Activated naive CD4-positive, alpha-beta T cell treated with anti-CD3 and anti-CD28 coated beads, Interleukin-2, amount 10 ng/mL, durations not matched to agents 7 days and 5 days (primary cell): ENCODE measurements around the gene USP11.

Experiments used
- CTCF ChIA-PET: fragments of 350-600 bp; sonication (Branson Sonifier 250); formaldehyde crosslinking; loops from one replicate; lab custom pipeline; 2021; ENCODE audit warnings: antibody characterized with exemption; lab: Charles Lee
- DNase-seq: peaks from one replicate; pipeline ENCODE4 v3.0.0-alpha.2; 2020
- H3K27ac Mint-ChIP-seq: one replicate; pipeline ENCODE4 v1.8.0; 2021; ENCODE audit warnings: mild to moderate bottlenecking, moderate library complexity, mixed read lengths
- H3K27me3 Mint-ChIP-seq: one replicate; pipeline ENCODE4 v1.8.0; 2021; ENCODE audit warnings: mild to moderate bottlenecking, mixed read lengths
- H3K36me3 Mint-ChIP-seq: one replicate; pipeline ENCODE4 v1.8.0; 2021; ENCODE audit warnings: mixed read lengths
- H3K4me1 Mint-ChIP-seq: one replicate; pipeline ENCODE4 v1.8.0; 2021; ENCODE audit warnings: mixed read lengths
- H3K4me3 Mint-ChIP-seq: one replicate; pipeline ENCODE4 v1.8.0; 2021; ENCODE audit warnings: mild to moderate bottlenecking, moderate library complexity, mixed read lengths
- H3K9me3 Mint-ChIP-seq: one replicate; pipeline ENCODE4 v1.8.0; 2021; ENCODE audit warnings: mixed read lengths

USP11 gene

DNA sequence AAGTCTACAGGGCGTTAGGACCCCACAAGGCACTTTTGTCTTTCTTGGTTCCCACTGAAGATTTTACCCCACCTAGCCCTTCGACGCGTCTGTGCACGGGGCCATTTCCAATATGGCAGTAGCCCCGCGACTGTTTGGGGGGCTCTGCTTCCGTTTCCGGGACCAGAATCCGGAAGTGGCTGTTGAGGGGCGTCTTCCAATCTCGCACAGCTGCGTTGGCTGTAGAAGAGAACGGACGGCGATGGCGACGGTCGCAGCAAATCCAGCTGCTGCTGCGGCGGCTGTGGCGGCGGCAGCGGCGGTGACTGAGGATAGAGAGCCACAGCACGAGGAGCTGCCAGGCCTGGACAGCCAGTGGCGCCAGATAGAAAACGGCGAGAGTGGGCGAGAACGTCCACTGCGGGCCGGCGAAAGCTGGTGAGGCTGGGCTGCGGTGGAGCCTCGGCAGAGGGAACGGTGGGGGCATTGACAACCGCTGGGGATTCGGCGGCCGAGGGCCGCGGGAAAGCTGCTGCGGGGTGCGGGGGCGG, at the start of gene USP11:
TSS of gene USP11 (plus strand) at position 207 of the 530 bp plus-strand sequence. CDS start at position 242, 35 bp downstream.
- H3K27me3 Mint-ChIP-seq: no peaks in the 10 kb centered on the region

DNA sequence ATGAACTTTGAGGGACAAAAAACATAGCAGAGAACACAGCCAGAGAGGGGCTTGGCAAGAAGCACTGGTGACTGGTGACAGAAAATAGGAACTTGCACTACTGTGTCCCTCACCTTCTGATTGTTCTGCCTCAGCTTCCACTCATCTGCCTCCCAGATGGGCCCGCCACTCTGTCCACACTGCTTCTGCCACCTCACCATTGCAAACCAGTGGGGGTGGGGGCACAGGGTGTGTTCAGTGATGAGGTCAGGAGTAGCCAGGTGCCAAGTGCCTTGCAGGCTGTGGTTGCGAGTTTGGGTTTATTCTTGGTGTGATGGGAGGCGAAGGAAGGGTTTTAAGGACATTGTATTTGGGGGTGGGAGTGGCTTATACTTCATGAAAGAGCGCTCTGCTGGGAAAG, 48.3 kb upstream of the USP11 start:
- H3K9me3 Mint-ChIP-seq: no peaks in the 10 kb centered on the region
- no peaks in the 10 kb centered on the region for H3K27me3 Mint-ChIP-seq
- CTCF ChIA-PET: no interaction called here
- H3K4me3 Mint-ChIP-seq: no peak overlapping the region
- peaks cover 23% of the 10 kb centered on the region for H3K36me3 Mint-ChIP-seq
- DNase-seq: no peak
- H3K4me1 Mint-ChIP-seq: peaks cover 2% of the 10 kb centered on the region
- no peak overlapping the region for H3K27ac Mint-ChIP-seq

More for the DNA sequence above, at the start of gene USP11:
- peaks cover 27% of the 10 kb centered on the region for H3K36me3 Mint-ChIP-seq
- H3K9me3 Mint-ChIP-seq: no peaks in the 10 kb centered on the region
- peak; percentile 64 for DNase-seq
- peaks cover 27% of the 10 kb centered on the region for H3K4me1 Mint-ChIP-seq
- peak within 1 kb of the TSS; percentile 98 for H3K27ac Mint-ChIP-seq
- CTCF ChIA-PET: interaction anchor here (1.0 kb wide), 1 partner anchor 14 kb away, joined by 3 read pairs; no protein-coding TSS in a partner anchor
- peak within 1 kb of the TSS; percentile 88 for H3K4me3 Mint-ChIP-seq

DNA sequence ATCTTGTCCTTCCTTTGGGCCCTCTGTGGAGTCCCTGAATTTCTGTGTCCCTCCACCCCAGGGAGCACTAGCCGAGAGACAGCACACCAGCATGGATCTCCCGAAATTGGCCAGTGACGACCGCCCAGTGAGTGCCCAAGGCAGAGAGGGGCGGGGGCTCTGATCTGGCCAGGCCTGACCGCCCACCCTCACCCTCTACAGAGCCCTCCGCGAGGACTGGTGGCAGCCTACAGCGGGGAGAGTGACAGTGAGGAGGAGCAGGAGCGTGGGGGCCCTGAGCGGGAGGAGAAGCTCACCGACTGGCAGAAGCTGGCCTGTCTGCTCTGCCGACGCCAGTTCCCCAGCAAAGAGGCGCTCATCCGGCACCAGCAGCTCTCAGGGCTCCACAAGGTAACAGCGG, 47.6 kb upstream of the USP11 start:
- H3K27me3 Mint-ChIP-seq: no peaks in the 10 kb centered on the region
- H3K4me3 Mint-ChIP-seq: no peak overlapping the region
- peaks cover 2% of the 10 kb centered on the region for H3K4me1 Mint-ChIP-seq
- H3K9me3 Mint-ChIP-seq: no peaks in the 10 kb centered on the region
- no peak overlapping the region for H3K27ac Mint-ChIP-seq
- no peak for DNase-seq
- peaks cover 21% of the 10 kb centered on the region for H3K36me3 Mint-ChIP-seq
- CTCF ChIA-PET: no interaction called here

DNA sequence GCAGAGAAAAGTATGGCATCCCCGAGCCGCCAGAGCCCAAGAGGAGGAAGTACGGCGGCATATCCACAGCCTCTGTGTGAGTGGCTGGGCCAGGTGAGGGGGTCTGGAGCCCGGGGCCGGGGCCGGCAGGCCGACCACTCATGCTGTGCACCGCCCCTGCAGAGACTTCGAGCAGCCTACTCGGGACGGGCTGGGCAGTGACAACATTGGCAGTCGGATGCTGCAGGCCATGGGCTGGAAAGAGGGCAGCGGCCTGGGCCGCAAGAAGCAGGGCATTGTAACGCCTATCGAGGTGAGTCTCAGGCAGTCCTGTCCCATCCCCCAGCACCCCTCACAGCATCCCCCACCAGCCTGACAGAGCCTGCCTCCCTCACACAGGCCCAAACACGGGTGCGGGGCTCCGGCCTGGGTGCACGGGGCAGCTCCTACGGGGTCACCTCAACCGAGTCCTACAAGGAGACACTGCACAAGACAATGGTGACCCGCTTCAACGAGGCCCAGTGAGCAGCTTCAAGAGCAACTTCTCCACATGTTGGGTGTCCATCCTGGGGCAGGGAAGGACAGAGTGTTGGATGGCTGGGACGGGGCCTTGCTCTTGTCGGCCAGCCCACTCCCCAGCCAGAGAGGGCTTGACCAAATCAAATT, 46.6 kb upstream of the USP11 start:
- no peak overlapping the region for H3K4me3 Mint-ChIP-seq
- H3K27me3 Mint-ChIP-seq: no peaks in the 10 kb centered on the region
- H3K4me1 Mint-ChIP-seq: peaks cover 8% of the 10 kb centered on the region
- no peaks in the 10 kb centered on the region for H3K9me3 Mint-ChIP-seq
- peaks cover 18% of the 10 kb centered on the region for H3K36me3 Mint-ChIP-seq
- no peak overlapping the region for H3K27ac Mint-ChIP-seq
- no peak for DNase-seq
- CTCF ChIA-PET: no interaction called here

DNA sequence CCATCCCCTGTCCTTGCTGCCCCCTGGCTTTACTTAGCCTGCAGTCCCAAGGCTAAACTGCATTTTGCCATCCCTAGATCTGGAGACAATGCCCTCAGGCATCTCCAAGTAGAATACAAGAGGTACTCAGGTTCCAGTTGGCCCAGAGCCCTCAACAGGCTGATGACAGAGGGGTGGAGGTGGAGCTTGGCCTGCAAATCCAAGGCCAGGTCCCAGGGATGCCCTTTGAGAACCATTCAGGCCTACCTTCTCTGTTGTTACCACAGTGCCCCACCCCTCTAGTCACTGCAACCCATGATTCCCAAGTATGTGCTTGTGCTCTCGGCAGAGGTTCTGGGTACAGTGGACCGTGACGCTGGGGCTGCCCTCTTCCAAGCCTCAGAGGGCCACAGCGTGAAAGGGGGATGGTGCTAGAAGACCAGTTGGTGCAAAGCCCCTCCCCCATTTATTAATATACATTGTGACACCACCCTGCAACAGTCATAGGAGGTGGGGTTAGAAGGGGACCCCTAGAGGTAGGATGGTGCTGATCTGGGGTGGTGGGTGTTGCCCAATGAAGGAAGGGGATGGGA, 45.6 kb upstream of the USP11 start:
- DNase-seq: no peak
- Mint-ChIP-seq H3K27ac (peak overlapping the region; percentile 24), H3K4me3 (no peak overlapping the region), H3K9me3 (no peaks in the 10 kb centered on the region), H3K4me1 (peaks cover 11% of the 10 kb centered on the region), H3K36me3 (peaks cover 18% of the 10 kb centered on the region), H3K27me3 (no peaks in the 10 kb centered on the region)
- CTCF ChIA-PET: no interaction called here

DNA sequence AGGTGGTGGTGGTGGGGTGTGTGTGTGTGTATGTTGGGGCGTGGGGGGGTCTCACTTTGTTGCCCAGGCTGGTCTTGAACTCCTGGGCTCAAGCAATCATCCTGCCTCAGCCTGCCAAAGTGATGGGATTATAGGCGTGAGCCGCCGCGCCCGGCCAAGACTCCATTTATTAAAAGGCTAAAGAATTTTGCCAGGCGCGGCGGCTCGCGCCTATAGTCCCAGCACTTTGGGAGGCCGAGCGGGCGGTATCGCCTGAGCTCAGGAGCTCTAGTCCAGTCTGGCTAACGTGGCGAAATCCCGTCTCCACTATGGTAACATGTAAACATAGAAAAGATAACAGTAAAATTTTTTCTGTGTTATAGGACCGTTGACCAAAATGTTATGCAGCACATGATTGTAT, 42.9 kb upstream of the USP11 start:
- CTCF ChIA-PET: no interaction called here
- Mint-ChIP-seq H3K4me1 (peaks cover 27% of the 10 kb centered on the region), H3K4me3 (no peak overlapping the region), H3K9me3 (no peaks in the 10 kb centered on the region), H3K27ac (no peak overlapping the region), H3K36me3 (peaks cover 17% of the 10 kb centered on the region), H3K27me3 (no peaks in the 10 kb centered on the region)
- no peak for DNase-seq

DNA sequence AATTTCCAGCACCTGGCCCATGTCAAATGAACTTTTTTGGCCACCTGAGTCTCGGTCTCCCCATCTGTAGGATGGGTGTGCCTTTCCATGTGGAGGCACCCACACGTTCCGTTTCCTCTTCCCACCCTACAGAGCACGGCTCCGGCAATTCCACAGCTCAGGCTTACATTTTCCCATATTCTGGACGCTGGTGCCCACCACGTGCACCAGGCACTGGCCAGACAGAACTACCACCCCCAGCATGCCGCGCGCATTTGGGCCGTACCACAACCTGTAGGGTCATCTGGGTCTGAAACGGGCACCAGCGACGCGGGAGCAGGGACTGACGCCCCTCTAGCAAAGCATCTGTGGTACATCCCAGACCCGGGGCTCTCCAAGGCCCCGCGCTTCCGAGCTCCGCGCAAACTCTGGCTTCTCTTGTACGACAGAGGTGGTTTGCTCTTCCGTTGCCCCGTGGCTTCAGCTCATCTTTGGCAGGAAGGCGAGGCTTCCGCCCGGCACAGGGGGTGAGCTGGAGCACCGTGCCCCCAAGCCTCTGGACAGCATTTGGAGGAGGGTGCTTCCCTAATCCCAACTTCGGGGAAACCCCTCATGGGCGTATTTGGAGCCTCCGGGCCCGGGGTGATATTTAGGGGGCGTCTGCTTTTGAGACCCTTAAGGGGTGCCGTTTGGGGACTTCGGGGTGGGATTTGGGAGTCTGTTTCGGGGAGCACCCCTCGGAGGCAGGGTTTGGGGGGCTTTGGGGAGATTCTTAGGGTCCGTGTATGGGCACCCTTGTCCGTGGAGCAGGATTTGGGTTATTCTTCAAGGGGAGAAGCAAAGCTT, 42.2 kb upstream of the USP11 start:
- Mint-ChIP-seq H3K9me3 (no peaks in the 10 kb centered on the region), H3K27ac (peak overlapping the region; percentile 94), H3K36me3 (peaks cover 15% of the 10 kb centered on the region), H3K4me1 (peaks cover 34% of the 10 kb centered on the region), H3K4me3 (peak overlapping the region; percentile 90), H3K27me3 (no peaks in the 10 kb centered on the region)
- peak; percentile 89 for DNase-seq
- CTCF ChIA-PET: interaction anchor here (0.6 to 3.4 kb wide), 2 partner anchors 50 to 193 kb away, joined by 5 to 17 read pairs; no protein-coding TSS in a partner anchor

DNA sequence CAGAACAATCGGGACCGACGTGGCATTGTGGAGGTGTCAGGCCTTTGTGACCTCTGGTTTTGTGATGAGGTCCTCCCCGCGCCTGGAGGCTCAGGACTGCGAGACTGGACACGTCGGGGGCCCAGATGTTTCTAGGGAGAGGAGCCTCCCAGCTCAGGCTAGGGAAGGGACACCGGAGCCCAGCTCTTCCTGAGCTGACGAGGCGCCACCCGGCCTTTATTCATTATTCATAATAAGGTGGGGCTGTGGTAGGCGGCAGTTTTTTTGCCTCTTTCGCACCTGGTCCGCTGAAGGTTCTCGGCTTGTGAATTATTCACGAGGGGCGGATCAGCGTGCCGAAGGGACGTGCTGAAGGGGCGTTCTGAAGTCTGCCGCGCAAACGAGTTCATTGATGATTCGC, 41.5 kb upstream of the USP11 start:
- Mint-ChIP-seq H3K27ac (peak overlapping the region; percentile 94), H3K27me3 (no peaks in the 10 kb centered on the region), H3K4me1 (peaks cover 40% of the 10 kb centered on the region), H3K36me3 (peaks cover 19% of the 10 kb centered on the region), H3K9me3 (no peaks in the 10 kb centered on the region), H3K4me3 (peak overlapping the region; percentile 90)
- peak; percentile 65 for DNase-seq
- CTCF ChIA-PET: interaction anchor here (3.4 kb wide), 1 partner anchor 193 kb away, joined by 17 read pairs; no protein-coding TSS in a partner anchor

DNA sequence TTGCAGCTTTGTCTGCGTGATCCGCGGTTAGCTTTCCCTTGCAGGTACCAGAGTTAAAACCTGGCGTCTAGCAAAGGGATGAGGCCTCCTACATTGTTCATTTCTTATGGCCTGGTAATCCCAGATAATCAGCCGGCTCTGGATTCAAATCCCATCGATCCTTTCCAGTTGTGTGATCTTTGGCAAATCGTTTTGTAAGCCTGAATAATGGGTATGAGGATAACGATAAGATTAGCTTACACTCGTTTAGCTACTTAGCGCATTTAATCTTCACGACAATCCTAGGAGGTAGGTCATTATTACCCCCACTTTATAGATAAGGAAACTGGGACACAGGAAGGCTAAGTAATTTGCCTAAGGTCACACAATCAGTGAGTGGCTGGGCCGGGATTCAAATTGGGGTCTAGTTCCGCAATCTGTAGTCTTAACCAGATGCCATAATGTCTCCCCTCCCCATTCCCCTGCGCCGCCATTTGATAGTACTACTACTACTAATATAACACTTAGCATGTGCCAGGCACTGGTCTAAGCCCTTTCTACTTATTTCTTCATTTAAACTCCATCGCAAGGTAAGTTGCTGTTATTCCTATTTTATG, 40.9 kb upstream of the USP11 start:
- Mint-ChIP-seq H3K4me3 (peak overlapping the region; percentile 90), H3K27ac (peak overlapping the region; percentile 94), H3K36me3 (peaks cover 20% of the 10 kb centered on the region), H3K27me3 (no peaks in the 10 kb centered on the region), H3K4me1 (peaks cover 46% of the 10 kb centered on the region), H3K9me3 (no peaks in the 10 kb centered on the region)
- DNase-seq: no peak
- CTCF ChIA-PET: interaction anchor here (1.5 to 3.4 kb wide), 2 partner anchors 192 to 330 kb away, joined by 3 to 17 read pairs; no protein-coding TSS in a partner anchor

DNA sequence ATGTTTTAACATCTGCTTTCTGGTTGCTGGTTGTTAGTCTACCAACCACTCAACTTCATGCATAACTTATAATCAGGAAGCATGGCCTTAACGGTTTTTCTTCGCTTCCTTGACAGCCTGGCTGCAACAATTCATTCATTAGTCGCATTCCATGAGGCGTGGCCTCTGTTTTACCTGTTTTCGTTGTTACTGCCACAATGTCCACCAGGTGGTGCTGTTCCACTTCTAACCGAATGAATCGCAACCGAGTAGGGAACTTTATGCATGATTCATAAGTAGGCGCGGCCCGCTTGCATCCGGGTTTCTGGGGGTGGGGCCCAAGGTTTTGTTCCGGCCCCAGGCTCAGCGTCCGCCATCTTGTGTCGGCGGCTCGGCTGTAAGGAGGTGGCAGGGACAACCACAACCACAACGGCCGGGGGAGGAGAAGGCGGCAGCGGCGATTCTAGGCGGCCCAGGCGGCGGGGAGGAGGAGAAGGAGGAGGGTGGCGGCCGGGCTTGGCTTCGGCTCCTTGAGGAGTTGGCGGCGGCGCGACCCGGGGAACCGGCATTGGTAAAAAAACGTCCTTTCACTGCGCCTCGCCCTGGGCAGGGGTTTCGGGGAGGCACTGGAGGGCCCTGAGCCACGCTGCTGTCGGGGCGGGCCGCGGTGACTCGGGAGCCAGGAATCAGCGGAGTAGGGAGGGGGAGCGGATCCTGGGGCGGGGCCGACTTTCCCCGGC, 39.2 kb upstream of the USP11 start, which contains the start of gene UBA1:
TSS of gene UBA1 (plus strand) at position 355 of the 719 bp plus-strand sequence. CDS start 4,974 bp downstream, outside the sequence.
- Mint-ChIP-seq H3K27me3 (no peaks in the 10 kb centered on the region), H3K27ac (peak within 1 kb of the TSS; percentile 98), H3K4me3 (peak within 1 kb of the TSS; percentile 97), H3K9me3 (no peaks in the 10 kb centered on the region), H3K4me1 (peaks cover 57% of the 10 kb centered on the region), H3K36me3 (peaks cover 24% of the 10 kb centered on the region)
- peak; percentile 94 for DNase-seq
- CTCF ChIA-PET: interaction anchor here (1.0 to 3.4 kb wide), 4 partner anchors 188 to 329 kb away, joined by 3 to 17 read pairs (median 4); no protein-coding TSS in a partner anchor

DNA sequence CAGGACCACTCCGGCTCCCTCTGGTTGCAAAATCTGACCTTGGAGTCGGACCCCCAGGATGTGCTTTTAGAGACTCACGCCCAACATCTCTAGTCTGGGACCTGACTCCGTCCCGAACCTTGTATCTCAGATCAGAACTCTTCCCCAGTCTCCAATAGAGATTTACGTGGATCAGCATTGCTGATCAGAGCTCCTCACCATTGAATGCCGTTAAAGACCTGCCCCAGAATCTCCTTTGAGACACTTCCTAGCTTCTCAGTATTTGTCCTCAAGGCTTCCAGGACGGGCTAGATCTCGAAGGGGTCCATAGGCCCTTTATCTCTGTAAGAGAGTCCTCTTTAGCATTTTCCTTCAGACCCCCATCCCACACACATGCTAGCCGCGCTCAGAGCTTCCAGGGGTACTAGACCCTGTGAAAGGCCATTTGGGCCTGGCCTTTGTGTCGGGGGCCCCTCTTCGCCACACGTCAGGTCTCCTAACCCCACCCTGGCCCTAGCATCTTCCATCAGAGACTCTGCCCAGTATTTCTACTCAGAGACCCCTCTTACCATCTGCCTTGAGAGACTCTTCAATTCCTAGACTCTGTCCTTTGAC, 38.5 kb upstream of the USP11 start:
- Mint-ChIP-seq H3K27me3 (no peaks in the 10 kb centered on the region), H3K36me3 (peaks cover 27% of the 10 kb centered on the region), H3K9me3 (no peaks in the 10 kb centered on the region), H3K4me3 (peak overlapping the region; percentile 97), H3K27ac (peak overlapping the region; percentile 98), H3K4me1 (peaks cover 57% of the 10 kb centered on the region)
- DNase-seq: no peak
- CTCF ChIA-PET: interaction anchor here (1.0 to 1.5 kb wide), 3 partner anchors 187 to 329 kb away, joined by 3 to 4 read pairs (median 4); no protein-coding TSS in a partner anchor

DNA sequence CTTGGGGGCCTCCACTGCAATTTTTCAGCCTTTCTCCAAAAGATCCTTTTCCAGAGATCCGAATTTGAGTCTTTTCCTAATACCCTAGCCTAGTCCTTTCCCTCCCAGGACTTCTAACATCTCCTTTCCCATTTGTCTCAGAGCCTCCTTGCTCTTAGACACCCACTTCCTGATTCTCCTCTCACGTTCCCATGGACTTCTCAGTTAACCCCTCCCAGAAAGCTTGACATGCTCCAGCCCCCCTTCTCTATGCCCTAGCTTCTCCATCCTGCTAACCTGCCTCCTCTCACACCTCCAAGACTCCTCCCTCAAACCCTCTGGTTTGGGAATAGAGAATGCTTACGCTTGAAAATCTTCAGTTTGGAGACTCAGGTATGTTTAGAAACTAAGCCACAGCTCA, 36.7 kb upstream of the USP11 start:
- H3K9me3 Mint-ChIP-seq: no peaks in the 10 kb centered on the region
- peak overlapping the region; percentile 69 for H3K27ac Mint-ChIP-seq
- DNase-seq: no peak
- CTCF ChIA-PET: interaction anchor here (1.4 kb wide), 1 partner anchor 116 kb away, joined by 3 read pairs; no protein-coding TSS in a partner anchor
- no peaks in the 10 kb centered on the region for H3K27me3 Mint-ChIP-seq
- peaks cover 51% of the 10 kb centered on the region for H3K4me1 Mint-ChIP-seq
- H3K4me3 Mint-ChIP-seq: peak overlapping the region; percentile 97
- peaks cover 37% of the 10 kb centered on the region for H3K36me3 Mint-ChIP-seq

DNA sequence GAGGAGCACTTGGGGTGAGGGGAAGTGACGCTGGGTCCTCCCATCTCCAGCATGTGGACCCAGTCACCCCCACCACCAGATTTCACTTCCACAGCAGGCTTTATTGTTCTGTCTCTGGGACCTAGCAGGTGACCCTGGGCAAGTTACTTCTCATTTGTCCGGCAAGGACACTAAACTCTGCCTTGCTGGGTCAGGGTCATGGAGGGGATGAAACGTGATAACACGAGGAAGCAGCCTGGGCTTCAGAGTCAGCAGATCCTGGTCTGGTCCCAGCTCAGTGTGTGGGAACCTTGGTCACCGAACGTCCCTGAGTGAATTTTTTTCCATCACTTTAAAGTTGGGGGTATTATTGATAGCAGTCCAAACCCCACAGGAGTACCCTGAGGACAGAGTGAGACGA, 35.3 kb upstream of the USP11 start:
- H3K4me3 Mint-ChIP-seq: no peak overlapping the region
- CTCF ChIA-PET: no interaction called here
- H3K4me1 Mint-ChIP-seq: peaks cover 47% of the 10 kb centered on the region
- no peak for DNase-seq
- no peak overlapping the region for H3K27ac Mint-ChIP-seq
- no peaks in the 10 kb centered on the region for H3K27me3 Mint-ChIP-seq
- no peaks in the 10 kb centered on the region for H3K9me3 Mint-ChIP-seq
- peaks cover 52% of the 10 kb centered on the region for H3K36me3 Mint-ChIP-seq
